Panc1 (cell line): ENCODE results near the gene ASB6.

Source experiments
- CTCF ChIP-seq: fragments of 450-650 bp; IDR thresholded peaks from 2 replicates; pipeline ENCODE4 v1.5.1; 2017; ENCODE audit warnings: mild to moderate bottlenecking
- POLR2AphosphoS5 ChIP-seq: IDR thresholded peaks from 2 replicates; pipeline ENCODE4 v1.6.1; 2012; ENCODE audit warnings: mild to moderate bottlenecking, low read depth, low read length, moderate library complexity
- REST ChIP-seq, 2 experiments: IDR thresholded peaks; 2 replicates each; pipeline ENCODE4 v1.6.1; 2011 to 2012; ENCODE audit warnings: low read depth in 2 of 2, control low read depth in 1 of 2, low read length in 1 of 2, mild to moderate bottlenecking in 1 of 2, moderate library complexity in 1 of 2; ENCODE audit not compliant: insufficient read depth in 1 of 2
- SIN3A ChIP-seq: IDR thresholded peaks from 2 replicates; pipeline ENCODE4 v1.6.1; 2012; ENCODE audit warnings: low read depth, mild to moderate bottlenecking, low read length, moderate library complexity, borderline replicate concordance; ENCODE audit not compliant: insufficient read depth
- TCF7L2 ChIP-seq: IDR thresholded peaks from 2 replicates; pipeline ENCODE4 v1.6.1; 2011; ENCODE audit warnings: mild to moderate bottlenecking, low read depth, low read length, inconsistent platforms

- TF ChIP-seq CTCF (no peak), POLR2AphosphoS5 (no peak), SIN3A (no peak), TCF7L2 (no peak), REST (IDR thresholded peaks at IDR 0.05; ENCODE audit: insufficient read depth in 1 of 2, low read depth in 2 of 2, low read length in 1 of 2) (no peak)
Observed at GRCh38 chr9:129646252-129646651, 4.3 kb upstream of the ASB6 start.
